Neural progenitor cell (in vitro differentiated cells): ENCODE measurements around the gene GRB7. TPM values are rescaled to one million over a fixed set of nuclear protein-coding genes. Genes with fewer than 3 reads are reported as not detected.

ENCODE experiments used
- DNase-seq: peaks from one replicate; pipeline ENCODE4 v3.0.0-alpha.2; 2016; ENCODE audit warnings: low spot score
- H2AFZ ChIP-seq: fragments of 200-600 bp; sonication (generic); replicated peaks from 2 replicates; pipeline ENCODE4 v1.6.1; 2016; ENCODE audit warnings: antibody characterized with exemption
- H3F3A ChIP-seq: fragments of 200-600 bp; sonication (generic); 2 replicates; pipeline ENCODE4 v1.6.1; 2016; ENCODE audit warnings: antibody characterized with exemption, low read depth
- H3K27ac ChIP-seq: fragments of 200-600 bp; sonication (generic); 2 replicates; pipeline ENCODE4 v1.5.1; 2016; ENCODE audit warnings: mild to moderate bottlenecking
- H3K27me3 ChIP-seq: fragments of 200-600 bp; sonication (generic); 2 replicates; pipeline ENCODE4 v1.6.1; 2016; ENCODE audit warnings: mild to moderate bottlenecking, moderate library complexity
- H3K36me3 ChIP-seq: fragments of 200-600 bp; sonication (generic); 2 replicates; pipeline ENCODE4 v1.5.1; 2016
- H3K4me1 ChIP-seq: fragments of 200-600 bp; sonication (generic); 2 replicates; pipeline ENCODE4 v1.6.1; 2016; ENCODE audit warnings: mixed run types
- H3K4me2 ChIP-seq: fragments of 200-600 bp; sonication (generic); 2 replicates; pipeline ENCODE4 v1.6.1; 2016
- H3K4me3 ChIP-seq: fragments of 200-600 bp; sonication (generic); 2 replicates; pipeline ENCODE4 v1.5.1; 2016
- H3K79me2 ChIP-seq: fragments of 200-600 bp; sonication (generic); 2 replicates; pipeline ENCODE4 v1.6.1; 2016; ENCODE audit warnings: low read depth
- H3K9ac ChIP-seq: fragments of 200-600 bp; sonication (generic); 2 replicates; pipeline ENCODE4 v1.6.1; 2016
- H3K9me3 ChIP-seq: fragments of 200-600 bp; sonication (generic); 2 replicates; pipeline ENCODE4 v1.5.1; 2016; ENCODE audit warnings: low read depth
- H4K20me1 ChIP-seq: fragments of 200-600 bp; sonication (generic); 2 replicates; pipeline ENCODE4 v1.6.1; 2016; ENCODE audit warnings: low read depth
- H3K27ac Mint-ChIP-seq: 3 replicates; pipeline ENCODE4 v1.8.0; 2021; ENCODE audit warnings: mixed read lengths
- H3K27me3 Mint-ChIP-seq: 2 replicates; pipeline ENCODE4 v1.8.0; 2022; ENCODE audit warnings: low read depth, mild to moderate bottlenecking, inconsistent platforms, moderate library complexity, mixed read lengths; ENCODE audit not compliant: insufficient read depth
- H3K36me3 Mint-ChIP-seq: 3 replicates; pipeline ENCODE4 v1.8.0; 2021; ENCODE audit warnings: mixed read lengths
- H3K4me1 Mint-ChIP-seq: 3 replicates; pipeline ENCODE4 v1.8.0; 2021; ENCODE audit warnings: mixed read lengths
- H3K4me3 Mint-ChIP-seq: 3 replicates; pipeline ENCODE4 v1.8.0; 2021; ENCODE audit warnings: mild to moderate bottlenecking, moderate library complexity, mixed read lengths
- H3K9me3 Mint-ChIP-seq: 3 replicates; pipeline ENCODE4 v1.8.0; 2020; ENCODE audit warnings: mixed read lengths
- EZH2 ChIP-seq: fragments of 200-600 bp; sonication (generic); IDR thresholded peaks from 2 replicates; pipeline ENCODE4 v1.6.1; 2017; ENCODE audit warnings: antibody characterized with exemption, mild to moderate bottlenecking, moderate library complexity
- EZH2phosphoT487 ChIP-seq: fragments of 200-600 bp; sonication (generic); IDR thresholded peaks from 2 replicates; pipeline ENCODE4 v1.6.1; 2017; ENCODE audit warnings: antibody characterized with exemption
- total RNA-seq: library from RNA; depleted of rRNA; stranded (reverse); fragments of >200 nt; gene quantifications from 2 replicates; pipeline ENCODE4 v1.2.3, GENCODE V29; 2015; ENCODE audit warnings: low replicate concordance
- TF ChIP-seq, protein P1 (sequence below): fragments of 200-600 bp; sonication (generic); IDR thresholded peaks from 2 replicates; pipeline ENCODE4 v1.5.1; 2017; ENCODE audit warnings: antibody characterized with exemption, mild to moderate bottlenecking

The GRB7 gene
- 6.0 and 8.0 TPM in 2 replicates for total RNA-seq

DNA sequence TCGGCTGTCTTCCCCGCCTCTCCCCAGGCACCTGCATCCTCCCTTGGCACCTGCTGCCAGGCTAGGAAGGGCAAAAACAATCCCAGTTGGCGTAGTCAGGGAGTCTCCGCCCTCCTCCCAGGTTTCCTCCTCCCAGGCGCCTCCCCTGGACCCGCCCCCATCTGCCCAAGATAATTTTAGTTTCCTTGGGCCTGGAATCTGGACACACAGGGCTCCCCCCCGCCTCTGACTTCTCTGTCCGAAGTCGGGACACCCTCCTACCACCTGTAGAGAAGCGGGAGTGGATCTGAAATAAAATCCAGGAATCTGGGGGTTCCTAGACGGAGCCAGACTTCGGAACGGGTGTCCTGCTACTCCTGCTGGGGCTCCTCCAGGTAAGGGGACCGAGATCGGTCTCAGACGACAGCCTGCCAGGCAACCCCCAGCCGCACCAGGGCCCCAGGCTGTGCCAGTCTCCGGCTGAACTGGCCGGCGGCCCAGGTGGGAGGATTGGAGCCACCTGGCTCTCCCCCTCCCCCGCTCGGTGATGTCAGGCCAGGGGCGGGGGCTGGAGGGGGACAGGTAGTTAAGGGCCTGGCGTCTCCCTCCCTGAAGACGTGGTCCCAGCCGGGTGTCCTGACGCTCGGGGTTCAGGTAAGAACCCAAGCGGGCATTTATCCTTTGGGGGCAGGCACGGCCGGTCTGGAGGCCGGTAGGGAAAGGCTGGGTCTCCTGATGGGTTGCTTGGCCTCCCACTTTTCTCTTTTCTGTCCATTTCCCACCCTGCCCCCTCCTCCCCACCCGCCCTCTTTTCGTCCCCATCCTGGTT is at the start of gene GRB7:
Gene GRB7 (plus strand): TSS at position 179 of the 808 bp plus-strand sequence. CDS start 4,364 bp downstream, outside the sequence.
- Histone ChIP-seq H3K36me3 (no peaks in the 10 kb centered on the region), H3F3A (peaks cover 24% of the 10 kb centered on the region), H3K79me2 (no peaks in the 10 kb centered on the region), H4K20me1 (no peaks in the 10 kb centered on the region), H3K4me1 (peaks cover 17% of the 10 kb centered on the region), H3K27me3 (peaks cover 29% of the 10 kb centered on the region), H3K4me2 (peak within 1 kb of the TSS; percentile 99), H3K9ac (no peak within 1 kb of the TSS), H3K27ac (no peak within 1 kb of the TSS), H3K9me3 (no peaks in the 10 kb centered on the region), H3K4me3 (peak within 1 kb of the TSS; percentile 62), H2AFZ (peak within 1 kb of the TSS; percentile 100)
- Mint-ChIP-seq H3K4me1 (peaks cover 15% of the 10 kb centered on the region), H3K36me3 (no peaks in the 10 kb centered on the region), H3K9me3 (no peaks in the 10 kb centered on the region), H3K4me3 (peak within 1 kb of the TSS; percentile 74), H3K27ac (no peak within 1 kb of the TSS), H3K27me3 (peaks cover 55% of the 10 kb centered on the region)
- DNase-seq: peak; percentile 52
- TF ChIP-seq, protein P1, sequence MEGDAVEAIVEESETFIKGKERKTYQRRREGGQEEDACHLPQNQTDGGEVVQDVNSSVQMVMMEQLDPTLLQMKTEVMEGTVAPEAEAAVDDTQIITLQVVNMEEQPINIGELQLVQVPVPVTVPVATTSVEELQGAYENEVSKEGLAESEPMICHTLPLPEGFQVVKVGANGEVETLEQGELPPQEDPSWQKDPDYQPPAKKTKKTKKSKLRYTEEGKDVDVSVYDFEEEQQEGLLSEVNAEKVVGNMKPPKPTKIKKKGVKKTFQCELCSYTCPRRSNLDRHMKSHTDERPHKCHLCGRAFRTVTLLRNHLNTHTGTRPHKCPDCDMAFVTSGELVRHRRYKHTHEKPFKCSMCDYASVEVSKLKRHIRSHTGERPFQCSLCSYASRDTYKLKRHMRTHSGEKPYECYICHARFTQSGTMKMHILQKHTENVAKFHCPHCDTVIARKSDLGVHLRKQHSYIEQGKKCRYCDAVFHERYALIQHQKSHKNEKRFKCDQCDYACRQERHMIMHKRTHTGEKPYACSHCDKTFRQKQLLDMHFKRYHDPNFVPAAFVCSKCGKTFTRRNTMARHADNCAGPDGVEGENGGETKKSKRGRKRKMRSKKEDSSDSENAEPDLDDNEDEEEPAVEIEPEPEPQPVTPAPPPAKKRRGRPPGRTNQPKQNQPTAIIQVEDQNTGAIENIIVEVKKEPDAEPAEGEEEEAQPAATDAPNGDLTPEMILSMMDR: no peak
- peak; percentile 35 for TF ChIP-seq EZH2

DNA sequence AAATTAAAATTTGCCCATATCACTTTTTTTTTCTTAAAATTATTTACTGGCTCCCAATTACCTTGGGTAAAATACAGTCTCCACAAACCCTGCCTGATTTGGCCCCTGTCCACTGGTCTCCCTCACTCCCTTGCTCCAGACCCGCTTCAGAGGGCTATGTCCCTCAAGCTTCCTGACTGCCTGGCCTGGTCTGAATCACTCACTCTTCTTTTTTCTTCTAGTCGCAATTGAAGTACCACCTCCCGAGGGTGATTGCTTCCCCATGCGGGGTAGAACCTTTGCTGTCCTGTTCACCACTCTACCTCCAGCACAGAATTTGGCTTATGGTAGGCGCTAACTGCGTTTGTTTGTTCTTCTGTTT is 49.3 kb upstream of the GRB7 start:
- peaks cover 17% of the 10 kb centered on the region for H3K4me1 ChIP-seq
- peak overlapping the region; percentile 93 for H3K27ac Mint-ChIP-seq
- peaks cover 6% of the 10 kb centered on the region for H3K27me3 Mint-ChIP-seq
- H3F3A ChIP-seq: peaks cover 48% of the 10 kb centered on the region
- H3K4me2 ChIP-seq: peak overlapping the region; percentile 78
- no peaks in the 10 kb centered on the region for H3K79me2 ChIP-seq
- H3K36me3 ChIP-seq: no peaks in the 10 kb centered on the region
- peaks cover 23% of the 10 kb centered on the region for H3K4me1 Mint-ChIP-seq
- H3K9ac ChIP-seq: no peak overlapping the region
- peak overlapping the region; percentile 96 for H3K4me3 Mint-ChIP-seq
- no peaks in the 10 kb centered on the region for H3K27me3 ChIP-seq
- no peaks in the 10 kb centered on the region for H3K9me3 ChIP-seq
- DNase-seq: no peak
- TF ChIP-seq EZH2: no peak
- no peak for TF ChIP-seq EZH2phosphoT487
- TF ChIP-seq, protein P1: no peak
- peaks cover 2% of the 10 kb centered on the region for H3K36me3 Mint-ChIP-seq
- no peak overlapping the region for H3K27ac ChIP-seq
- H3K9me3 Mint-ChIP-seq: no peaks in the 10 kb centered on the region
- H2AFZ ChIP-seq: peak overlapping the region; percentile 91
- H4K20me1 ChIP-seq: no peaks in the 10 kb centered on the region
- H3K4me3 ChIP-seq: peak overlapping the region; percentile 68

DNA sequence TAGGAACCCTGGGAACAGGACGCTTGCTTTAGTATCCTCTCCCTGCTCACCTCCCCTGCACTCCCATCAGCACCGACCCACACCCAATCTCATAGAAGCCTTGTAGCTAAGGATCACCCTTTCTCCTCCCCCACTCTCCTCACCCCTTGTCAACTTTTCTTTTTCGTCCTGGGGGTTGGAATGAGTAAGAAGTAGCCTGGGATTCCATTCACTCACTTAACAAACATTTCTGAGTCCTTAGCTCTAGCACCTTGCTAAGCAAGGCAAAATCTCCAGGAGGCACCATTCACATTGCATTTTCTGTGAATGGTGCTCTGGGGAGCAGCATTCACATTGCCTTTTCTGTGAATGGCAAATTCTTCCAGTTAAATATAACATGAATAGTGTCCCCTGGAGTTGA is 48.8 kb upstream of the GRB7 start:
- Histone ChIP-seq H3K9ac (no peak overlapping the region), H2AFZ (no peak overlapping the region), H3K4me2 (peak overlapping the region; percentile 78), H3K27me3 (no peaks in the 10 kb centered on the region), H3K36me3 (no peaks in the 10 kb centered on the region), H3K27ac (no peak overlapping the region), H3K4me1 (peaks cover 17% of the 10 kb centered on the region), H4K20me1 (no peaks in the 10 kb centered on the region), H3K4me3 (peak overlapping the region; percentile 68), H3K9me3 (no peaks in the 10 kb centered on the region), H3K79me2 (no peaks in the 10 kb centered on the region), H3F3A (peaks cover 48% of the 10 kb centered on the region)
- TF ChIP-seq, protein P1: peak; percentile 5
- TF ChIP-seq EZH2phosphoT487: no peak
- Mint-ChIP-seq H3K4me1 (peaks cover 23% of the 10 kb centered on the region), H3K27me3 (peaks cover 6% of the 10 kb centered on the region), H3K36me3 (peaks cover 2% of the 10 kb centered on the region), H3K9me3 (no peaks in the 10 kb centered on the region), H3K27ac (no peak overlapping the region), H3K4me3 (peak overlapping the region; percentile 96)
- peak; percentile 32 for DNase-seq
